MM.1S (cell line): Measurements from ENCODE around the gene NUDT21.

Source experiments
- EZH2 ChIP-seq: fragments of 300-600 bp; sonication (generic); optimal IDR thresholded peaks from 2 replicates; pipeline ENCODE3; 2017; ENCODE audit warnings: low read depth, mild to moderate bottlenecking, antibody characterized with exemption, low read length, mixed read lengths
- EZH2phosphoT487 ChIP-seq: fragments of 300-600 bp; sonication (generic); IDR thresholded peaks from 2 replicates; pipeline ENCODE4 v1.6.1; 2018; ENCODE audit warnings: antibody characterized with exemption, low read length
- TF ChIP-seq, protein P1 (sequence below): fragments of 300-600 bp; sonication (generic); IDR thresholded peaks from 2 replicates; pipeline ENCODE4 v1.5.1; 2016; ENCODE audit warnings: antibody characterized with exemption, low read length, mixed read lengths

DNA sequence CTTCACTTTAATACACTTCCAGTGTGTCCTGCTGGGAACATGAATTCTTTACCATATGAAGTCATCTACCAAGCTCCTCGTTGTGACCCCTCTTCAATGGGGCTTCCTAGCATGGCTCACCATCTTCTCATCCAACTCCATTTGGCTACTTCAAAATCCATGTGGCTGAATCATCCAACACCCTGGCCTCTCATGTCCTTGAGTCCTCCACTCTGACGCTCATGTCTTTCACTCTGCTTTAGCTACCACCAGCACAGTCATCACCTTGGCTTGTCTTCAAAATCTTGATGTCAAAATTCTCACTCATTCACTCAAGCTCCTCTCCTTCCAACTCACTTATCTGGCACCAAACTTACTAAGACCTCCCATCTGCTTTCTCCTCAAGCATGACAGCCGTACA is 61.6 kb downstream of the NUDT21 start:
- TF ChIP-seq, protein P1, sequence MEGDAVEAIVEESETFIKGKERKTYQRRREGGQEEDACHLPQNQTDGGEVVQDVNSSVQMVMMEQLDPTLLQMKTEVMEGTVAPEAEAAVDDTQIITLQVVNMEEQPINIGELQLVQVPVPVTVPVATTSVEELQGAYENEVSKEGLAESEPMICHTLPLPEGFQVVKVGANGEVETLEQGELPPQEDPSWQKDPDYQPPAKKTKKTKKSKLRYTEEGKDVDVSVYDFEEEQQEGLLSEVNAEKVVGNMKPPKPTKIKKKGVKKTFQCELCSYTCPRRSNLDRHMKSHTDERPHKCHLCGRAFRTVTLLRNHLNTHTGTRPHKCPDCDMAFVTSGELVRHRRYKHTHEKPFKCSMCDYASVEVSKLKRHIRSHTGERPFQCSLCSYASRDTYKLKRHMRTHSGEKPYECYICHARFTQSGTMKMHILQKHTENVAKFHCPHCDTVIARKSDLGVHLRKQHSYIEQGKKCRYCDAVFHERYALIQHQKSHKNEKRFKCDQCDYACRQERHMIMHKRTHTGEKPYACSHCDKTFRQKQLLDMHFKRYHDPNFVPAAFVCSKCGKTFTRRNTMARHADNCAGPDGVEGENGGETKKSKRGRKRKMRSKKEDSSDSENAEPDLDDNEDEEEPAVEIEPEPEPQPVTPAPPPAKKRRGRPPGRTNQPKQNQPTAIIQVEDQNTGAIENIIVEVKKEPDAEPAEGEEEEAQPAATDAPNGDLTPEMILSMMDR = no peak
- no peak for TF ChIP-seq EZH2
- no peak for TF ChIP-seq EZH2phosphoT487
